Measurements from ENCODE around the gene ZBTB17. TPM values are rescaled to one million over a fixed set of nuclear protein-coding genes. Genes with fewer than 3 reads are reported as not detected.

ZBTB17 gene
- total RNA-seq, 1 experiment from 2014 or later = 41.6 TPM

DNA sequence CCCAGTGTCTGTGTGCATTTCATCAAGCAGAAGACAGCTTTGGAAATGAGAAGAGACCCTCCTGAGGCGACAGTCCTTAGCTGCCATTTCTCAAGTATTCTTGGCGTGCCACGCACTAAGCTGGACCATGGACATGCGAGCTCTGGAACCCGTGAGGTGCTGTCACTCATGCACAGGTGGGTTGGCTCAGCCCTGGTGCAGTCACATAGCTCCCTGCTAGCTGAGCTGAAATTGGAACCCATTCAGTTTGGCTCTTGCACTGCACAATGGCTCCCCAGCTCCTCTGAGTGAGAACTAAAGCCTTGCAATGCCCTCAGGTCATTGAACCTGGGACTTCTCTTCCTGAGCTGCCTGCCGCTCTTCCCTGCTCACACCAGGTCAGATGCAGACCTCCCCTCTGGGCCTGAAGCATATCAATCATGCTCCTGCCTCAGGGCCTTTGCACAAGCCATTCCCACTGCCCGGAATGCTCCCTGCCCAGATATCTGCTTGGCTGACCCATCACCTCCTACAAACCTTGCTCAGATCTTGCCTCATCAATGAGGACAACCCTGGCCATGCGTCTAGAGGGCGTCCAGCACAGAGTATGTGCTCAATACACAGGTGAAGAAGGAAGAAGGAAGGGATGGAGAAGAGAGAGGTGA lies 21.9 kb upstream of the ZBTB17 start:
- ATAC-seq (no peak), DNase-seq (ENCODE audit: low read depth, low spot score) (no peak)
- no peaks in the 10 kb centered on the region for H3K4me1 ChIP-seq (ENCODE audit: control insufficient read depth, insufficient read depth, low read length)
- no peak overlapping the region for H3K27ac ChIP-seq (ENCODE audit: low read length)
- ChIA-PET CTCF (interaction anchor here (0.6 to 0.7 kb wide), 3 partner anchors 73 to 162 kb away, joined by 3 to 11 read pairs (median 7); no protein-coding TSS in a partner anchor), POLR2A (no interaction called here)
- H3K9me3 ChIP-seq (ENCODE audit: control insufficient read depth, insufficient read depth, low read depth, low read length) = no peaks in the 10 kb centered on the region
- intact Hi-C loops (cut with micrococcal nuclease; ENCODE audit: unreplicated experiment) = loop anchor here (10.0 kb wide), 1 partner anchor 203 kb away; no protein-coding TSS in a partner anchor
- no peaks in the 10 kb centered on the region for H3K36me3 ChIP-seq (ENCODE audit: control insufficient read depth, insufficient read depth, low read length)
- BruUV-seq (replicated peaks) = no TSS peak
- TF ChIP-seq, protein P1, sequence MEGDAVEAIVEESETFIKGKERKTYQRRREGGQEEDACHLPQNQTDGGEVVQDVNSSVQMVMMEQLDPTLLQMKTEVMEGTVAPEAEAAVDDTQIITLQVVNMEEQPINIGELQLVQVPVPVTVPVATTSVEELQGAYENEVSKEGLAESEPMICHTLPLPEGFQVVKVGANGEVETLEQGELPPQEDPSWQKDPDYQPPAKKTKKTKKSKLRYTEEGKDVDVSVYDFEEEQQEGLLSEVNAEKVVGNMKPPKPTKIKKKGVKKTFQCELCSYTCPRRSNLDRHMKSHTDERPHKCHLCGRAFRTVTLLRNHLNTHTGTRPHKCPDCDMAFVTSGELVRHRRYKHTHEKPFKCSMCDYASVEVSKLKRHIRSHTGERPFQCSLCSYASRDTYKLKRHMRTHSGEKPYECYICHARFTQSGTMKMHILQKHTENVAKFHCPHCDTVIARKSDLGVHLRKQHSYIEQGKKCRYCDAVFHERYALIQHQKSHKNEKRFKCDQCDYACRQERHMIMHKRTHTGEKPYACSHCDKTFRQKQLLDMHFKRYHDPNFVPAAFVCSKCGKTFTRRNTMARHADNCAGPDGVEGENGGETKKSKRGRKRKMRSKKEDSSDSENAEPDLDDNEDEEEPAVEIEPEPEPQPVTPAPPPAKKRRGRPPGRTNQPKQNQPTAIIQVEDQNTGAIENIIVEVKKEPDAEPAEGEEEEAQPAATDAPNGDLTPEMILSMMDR (IDR thresholded peaks at IDR 0.05) = no peak
- TF ChIP-seq, protein P2, sequence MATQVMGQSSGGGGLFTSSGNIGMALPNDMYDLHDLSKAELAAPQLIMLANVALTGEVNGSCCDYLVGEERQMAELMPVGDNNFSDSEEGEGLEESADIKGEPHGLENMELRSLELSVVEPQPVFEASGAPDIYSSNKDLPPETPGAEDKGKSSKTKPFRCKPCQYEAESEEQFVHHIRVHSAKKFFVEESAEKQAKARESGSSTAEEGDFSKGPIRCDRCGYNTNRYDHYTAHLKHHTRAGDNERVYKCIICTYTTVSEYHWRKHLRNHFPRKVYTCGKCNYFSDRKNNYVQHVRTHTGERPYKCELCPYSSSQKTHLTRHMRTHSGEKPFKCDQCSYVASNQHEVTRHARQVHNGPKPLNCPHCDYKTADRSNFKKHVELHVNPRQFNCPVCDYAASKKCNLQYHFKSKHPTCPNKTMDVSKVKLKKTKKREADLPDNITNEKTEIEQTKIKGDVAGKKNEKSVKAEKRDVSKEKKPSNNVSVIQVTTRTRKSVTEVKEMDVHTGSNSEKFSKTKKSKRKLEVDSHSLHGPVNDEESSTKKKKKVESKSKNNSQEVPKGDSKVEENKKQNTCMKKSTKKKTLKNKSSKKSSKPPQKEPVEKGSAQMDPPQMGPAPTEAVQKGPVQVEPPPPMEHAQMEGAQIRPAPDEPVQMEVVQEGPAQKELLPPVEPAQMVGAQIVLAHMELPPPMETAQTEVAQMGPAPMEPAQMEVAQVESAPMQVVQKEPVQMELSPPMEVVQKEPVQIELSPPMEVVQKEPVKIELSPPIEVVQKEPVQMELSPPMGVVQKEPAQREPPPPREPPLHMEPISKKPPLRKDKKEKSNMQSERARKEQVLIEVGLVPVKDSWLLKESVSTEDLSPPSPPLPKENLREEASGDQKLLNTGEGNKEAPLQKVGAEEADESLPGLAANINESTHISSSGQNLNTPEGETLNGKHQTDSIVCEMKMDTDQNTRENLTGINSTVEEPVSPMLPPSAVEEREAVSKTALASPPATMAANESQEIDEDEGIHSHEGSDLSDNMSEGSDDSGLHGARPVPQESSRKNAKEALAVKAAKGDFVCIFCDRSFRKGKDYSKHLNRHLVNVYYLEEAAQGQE (IDR thresholded peaks at IDR 0.05; ENCODE audit: insufficient read depth in 1 of 2, low read depth in 2 of 2, low read length in 1 of 2) = no peak
- no peak for TF ChIP-seq POLR2AphosphoS5 (IDR thresholded peaks at IDR 0.05; ENCODE audit: low read depth, low read length)
- no peak for TF ChIP-seq SIN3A (IDR thresholded peaks at IDR 0.05; ENCODE audit: borderline replicate concordance, insufficient read depth, low read depth, low read length)
- TF ChIP-seq TCF7L2 (IDR thresholded peaks at IDR 0.05; ENCODE audit: low read depth, low read length) = no peak
- H3K4me3 ChIP-seq (ENCODE audit: low read depth in 2 of 2, low read length in 2 of 2) = no peak overlapping the region
- H3K27me3 ChIP-seq (ENCODE audit: control insufficient read depth, insufficient read depth, low read length) = no peaks in the 10 kb centered on the region; the same call in 1 of the 2 replicates
- in situ Hi-C loops (cut with HindIII; ENCODE audit: low pct_unique_long_range_greater_than_20kb, low sequenced_read_pairs) = no loop called here

DNA sequence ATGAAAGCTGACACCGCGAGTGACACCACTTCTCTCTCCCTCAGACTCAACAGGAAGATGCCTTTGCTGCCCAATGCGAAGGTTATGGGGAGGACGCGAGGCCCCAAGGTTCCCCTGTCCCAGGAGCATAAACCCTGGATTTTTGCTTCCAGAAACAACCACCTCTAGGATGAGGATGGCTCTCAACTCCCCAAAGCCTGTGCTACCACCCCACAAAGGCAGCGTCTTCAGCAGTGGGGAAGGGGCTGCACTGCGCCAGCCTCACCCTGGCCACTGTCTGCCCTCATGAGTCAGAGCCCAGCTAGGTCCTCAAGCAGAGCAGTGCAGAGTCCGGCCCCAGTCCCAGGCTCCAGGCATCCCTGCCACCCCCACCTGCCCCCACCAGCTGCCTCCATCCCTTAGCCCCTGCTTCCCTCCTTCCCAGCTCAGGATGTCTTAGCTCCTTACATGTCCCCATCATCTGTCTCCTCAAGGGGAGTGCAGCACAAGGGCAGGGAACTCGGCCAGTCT lies 21.2 kb upstream of the ZBTB17 start:
- no peak overlapping the region for H3K27ac ChIP-seq (ENCODE audit: low read length)
- intact Hi-C loops (cut with micrococcal nuclease; ENCODE audit: unreplicated experiment) = loop anchor here (10.0 kb wide), 1 partner anchor 202 kb away; no protein-coding TSS in a partner anchor
- no peaks in the 10 kb centered on the region for H3K9me3 ChIP-seq (ENCODE audit: control insufficient read depth, insufficient read depth, low read depth, low read length)
- no peaks in the 10 kb centered on the region; the same call in 1 of the 2 replicates for H3K27me3 ChIP-seq (ENCODE audit: control insufficient read depth, insufficient read depth, low read length)
- no TSS peak for BruUV-seq (replicated peaks)
- TF ChIP-seq SIN3A (IDR thresholded peaks at IDR 0.05; ENCODE audit: borderline replicate concordance, insufficient read depth, low read depth, low read length) (no peak), TCF7L2 (IDR thresholded peaks at IDR 0.05; ENCODE audit: low read depth, low read length) (no peak), POLR2AphosphoS5 (IDR thresholded peaks at IDR 0.05; ENCODE audit: low read depth, low read length) (no peak)
- TF ChIP-seq, protein P2 (IDR thresholded peaks at IDR 0.05; ENCODE audit: insufficient read depth in 1 of 2, low read depth in 2 of 2, low read length in 1 of 2) = no peak
- TF ChIP-seq, protein P1 (IDR thresholded peaks at IDR 0.05) = no peak
- POLR2A ChIA-PET = no interaction called here
- ATAC-seq (no peak), DNase-seq (ENCODE audit: low read depth, low spot score) (no peak)
- no peaks in the 10 kb centered on the region for H3K4me1 ChIP-seq (ENCODE audit: control insufficient read depth, insufficient read depth, low read length)
- in situ Hi-C loops (cut with HindIII; ENCODE audit: low pct_unique_long_range_greater_than_20kb, low sequenced_read_pairs) = no loop called here
- H3K36me3 ChIP-seq (ENCODE audit: control insufficient read depth, insufficient read depth, low read length) = no peaks in the 10 kb centered on the region
- CTCF ChIA-PET = interaction anchor here (0.6 to 0.7 kb wide), 2 partner anchors 72 to 161 kb away, joined by 7 to 11 read pairs; no protein-coding TSS in a partner anchor
- H3K4me3 ChIP-seq (ENCODE audit: low read depth in 2 of 2, low read length in 2 of 2) = no peak overlapping the region

Measured in Panc1 (cell line).